ENCODE measurements around the gene LRRC40. TPM values are rescaled to one million over a fixed set of nuclear protein-coding genes. Genes with fewer than 3 reads are reported as not detected.

Gene LRRC40
- total RNA-seq, 1 experiment from 2014 or later: 15.9 TPM

DNA sequence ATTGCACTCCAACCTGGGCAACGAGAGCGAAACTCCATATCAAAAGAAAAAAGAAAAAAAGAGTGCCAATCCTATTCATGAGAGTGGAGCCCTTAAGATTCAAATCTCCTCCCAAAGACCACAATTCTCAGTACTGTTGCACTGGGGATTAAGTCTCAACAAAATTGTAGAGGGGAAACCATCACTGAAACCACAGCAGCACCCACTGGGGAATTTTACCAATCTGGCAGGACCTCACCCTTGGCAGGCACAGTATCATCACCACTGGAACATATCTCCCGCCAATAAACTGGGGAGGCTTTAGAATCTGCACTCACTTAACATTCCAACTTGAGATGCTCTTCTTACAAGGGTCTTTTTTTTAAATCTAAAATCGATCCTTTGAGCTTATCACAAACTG lies 41.0 kb downstream of the LRRC40 start:
- Histone ChIP-seq H3K4me3 (ENCODE audit: low read depth in 2 of 2, low read length in 2 of 2) (no peak overlapping the region), H3K27me3 (ENCODE audit: control insufficient read depth, insufficient read depth, low read length) (no peaks in the 10 kb centered on the region), H3K9me3 (ENCODE audit: control insufficient read depth, insufficient read depth, low read depth, low read length) (no peaks in the 10 kb centered on the region), H3K27ac (ENCODE audit: low read length) (no peak overlapping the region), H3K36me3 (ENCODE audit: control insufficient read depth, insufficient read depth, low read length) (peaks cover 2% of the 10 kb centered on the region; the same call in 1 of the 2 replicates), H3K4me1 (ENCODE audit: control insufficient read depth, insufficient read depth, low read length) (no peaks in the 10 kb centered on the region)
- no peak for DNase-seq (ENCODE audit: low read depth, low spot score)
- in situ Hi-C loops (cut with HindIII; ENCODE audit: low pct_unique_long_range_greater_than_20kb, low sequenced_read_pairs) (no loop called here), intact Hi-C loops (cut with micrococcal nuclease; ENCODE audit: unreplicated experiment) (no loop called here)
- ChIA-PET CTCF (no interaction called here), POLR2A (no interaction called here)
- BruUV-seq (replicated peaks): no TSS peak
- TF ChIP-seq TCF7L2 (IDR thresholded peaks at IDR 0.05; ENCODE audit: low read depth, low read length) (no peak), POLR2AphosphoS5 (IDR thresholded peaks at IDR 0.05; ENCODE audit: low read depth, low read length) (no peak), SIN3A (IDR thresholded peaks at IDR 0.05; ENCODE audit: borderline replicate concordance, insufficient read depth, low read depth, low read length) (no peak)
- TF ChIP-seq, protein P1, sequence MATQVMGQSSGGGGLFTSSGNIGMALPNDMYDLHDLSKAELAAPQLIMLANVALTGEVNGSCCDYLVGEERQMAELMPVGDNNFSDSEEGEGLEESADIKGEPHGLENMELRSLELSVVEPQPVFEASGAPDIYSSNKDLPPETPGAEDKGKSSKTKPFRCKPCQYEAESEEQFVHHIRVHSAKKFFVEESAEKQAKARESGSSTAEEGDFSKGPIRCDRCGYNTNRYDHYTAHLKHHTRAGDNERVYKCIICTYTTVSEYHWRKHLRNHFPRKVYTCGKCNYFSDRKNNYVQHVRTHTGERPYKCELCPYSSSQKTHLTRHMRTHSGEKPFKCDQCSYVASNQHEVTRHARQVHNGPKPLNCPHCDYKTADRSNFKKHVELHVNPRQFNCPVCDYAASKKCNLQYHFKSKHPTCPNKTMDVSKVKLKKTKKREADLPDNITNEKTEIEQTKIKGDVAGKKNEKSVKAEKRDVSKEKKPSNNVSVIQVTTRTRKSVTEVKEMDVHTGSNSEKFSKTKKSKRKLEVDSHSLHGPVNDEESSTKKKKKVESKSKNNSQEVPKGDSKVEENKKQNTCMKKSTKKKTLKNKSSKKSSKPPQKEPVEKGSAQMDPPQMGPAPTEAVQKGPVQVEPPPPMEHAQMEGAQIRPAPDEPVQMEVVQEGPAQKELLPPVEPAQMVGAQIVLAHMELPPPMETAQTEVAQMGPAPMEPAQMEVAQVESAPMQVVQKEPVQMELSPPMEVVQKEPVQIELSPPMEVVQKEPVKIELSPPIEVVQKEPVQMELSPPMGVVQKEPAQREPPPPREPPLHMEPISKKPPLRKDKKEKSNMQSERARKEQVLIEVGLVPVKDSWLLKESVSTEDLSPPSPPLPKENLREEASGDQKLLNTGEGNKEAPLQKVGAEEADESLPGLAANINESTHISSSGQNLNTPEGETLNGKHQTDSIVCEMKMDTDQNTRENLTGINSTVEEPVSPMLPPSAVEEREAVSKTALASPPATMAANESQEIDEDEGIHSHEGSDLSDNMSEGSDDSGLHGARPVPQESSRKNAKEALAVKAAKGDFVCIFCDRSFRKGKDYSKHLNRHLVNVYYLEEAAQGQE (IDR thresholded peaks at IDR 0.05; ENCODE audit: insufficient read depth in 1 of 2, low read depth in 2 of 2, low read length in 1 of 2): no peak
- TF ChIP-seq, protein P2, sequence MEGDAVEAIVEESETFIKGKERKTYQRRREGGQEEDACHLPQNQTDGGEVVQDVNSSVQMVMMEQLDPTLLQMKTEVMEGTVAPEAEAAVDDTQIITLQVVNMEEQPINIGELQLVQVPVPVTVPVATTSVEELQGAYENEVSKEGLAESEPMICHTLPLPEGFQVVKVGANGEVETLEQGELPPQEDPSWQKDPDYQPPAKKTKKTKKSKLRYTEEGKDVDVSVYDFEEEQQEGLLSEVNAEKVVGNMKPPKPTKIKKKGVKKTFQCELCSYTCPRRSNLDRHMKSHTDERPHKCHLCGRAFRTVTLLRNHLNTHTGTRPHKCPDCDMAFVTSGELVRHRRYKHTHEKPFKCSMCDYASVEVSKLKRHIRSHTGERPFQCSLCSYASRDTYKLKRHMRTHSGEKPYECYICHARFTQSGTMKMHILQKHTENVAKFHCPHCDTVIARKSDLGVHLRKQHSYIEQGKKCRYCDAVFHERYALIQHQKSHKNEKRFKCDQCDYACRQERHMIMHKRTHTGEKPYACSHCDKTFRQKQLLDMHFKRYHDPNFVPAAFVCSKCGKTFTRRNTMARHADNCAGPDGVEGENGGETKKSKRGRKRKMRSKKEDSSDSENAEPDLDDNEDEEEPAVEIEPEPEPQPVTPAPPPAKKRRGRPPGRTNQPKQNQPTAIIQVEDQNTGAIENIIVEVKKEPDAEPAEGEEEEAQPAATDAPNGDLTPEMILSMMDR (IDR thresholded peaks at IDR 0.05): no peak
- ATAC-seq: no peak

DNA sequence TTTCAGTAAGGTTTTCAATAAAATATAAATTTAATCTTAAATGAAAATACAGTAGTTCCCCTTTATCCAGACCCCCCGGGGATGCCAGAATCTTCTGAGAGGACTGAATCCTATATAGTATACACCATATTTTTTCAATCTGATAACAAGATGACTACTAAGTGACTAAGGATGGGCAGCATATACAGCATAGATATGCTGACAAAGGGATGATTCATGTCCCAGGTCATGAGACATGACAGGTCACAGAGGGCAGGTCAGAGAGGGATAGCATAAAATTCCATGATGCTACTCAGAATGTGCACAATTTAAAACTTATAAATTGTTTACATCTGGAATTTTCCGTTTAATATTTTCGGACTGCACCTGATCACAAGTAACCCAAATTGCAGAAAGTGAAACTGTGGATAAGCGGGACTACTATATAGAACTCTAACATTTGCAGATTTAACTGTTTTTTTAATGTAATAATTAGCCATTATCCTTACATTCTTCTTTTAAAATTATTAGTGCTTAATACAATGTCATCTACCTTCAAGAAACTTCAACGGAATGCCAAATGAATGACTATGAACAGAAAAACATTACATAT lies 48.8 kb downstream of the LRRC40 start:
- Histone ChIP-seq H3K36me3 (ENCODE audit: control insufficient read depth, insufficient read depth, low read length) (no peaks in the 10 kb centered on the region; the same call in 1 of the 2 replicates), H3K9me3 (ENCODE audit: control insufficient read depth, insufficient read depth, low read depth, low read length) (no peaks in the 10 kb centered on the region), H3K4me3 (ENCODE audit: low read depth in 2 of 2, low read length in 2 of 2) (no peak overlapping the region), H3K27me3 (ENCODE audit: control insufficient read depth, insufficient read depth, low read length) (no peaks in the 10 kb centered on the region), H3K4me1 (ENCODE audit: control insufficient read depth, insufficient read depth, low read length) (no peaks in the 10 kb centered on the region; the same call in 1 of the 2 replicates), H3K27ac (ENCODE audit: low read length) (no peak overlapping the region)
- BruUV-seq (replicated peaks): no TSS peak
- CTCF ChIA-PET: no interaction called here
- DNase-seq (ENCODE audit: low read depth, low spot score): peak; percentile 71
- POLR2A ChIA-PET: interaction anchor here (0.6 kb wide), 1 partner anchor 158 kb away, joined by 3 read pairs; no protein-coding TSS in a partner anchor
- TF ChIP-seq POLR2AphosphoS5 (IDR thresholded peaks at IDR 0.05; ENCODE audit: low read depth, low read length): no peak
- TF ChIP-seq, protein P1 (IDR thresholded peaks at IDR 0.05; ENCODE audit: insufficient read depth in 1 of 2, low read depth in 2 of 2, low read length in 1 of 2): no peak
- TF ChIP-seq, protein P2 (IDR thresholded peaks at IDR 0.05): no peak
- in situ Hi-C loops (cut with HindIII; ENCODE audit: low pct_unique_long_range_greater_than_20kb, low sequenced_read_pairs): no loop called here
- peak; percentile 81 for ATAC-seq
- intact Hi-C loops (cut with micrococcal nuclease; ENCODE audit: unreplicated experiment): no loop called here

Measured in Panc1 (cell line).